ENCODE data around the gene FTSJ1. TPM values are rescaled to one million over a fixed set of nuclear protein-coding genes. Genes with fewer than 3 reads are reported as not detected.
"Not testable (repeated sequence)": the region's sequence is repeated elsewhere in the genome, so short reads cannot be mapped to it uniquely, and the experiment has no call there.

The FTSJ1 gene
- total RNA-seq, 1 donor from 2014 or later: 18.4 TPM

- DNase-seq: no peak
These were observed 21.9 kb downstream of the FTSJ1 start for GRCh38 chrX:48497871-48498270.

GRCh38 chrX:48498374-48498809 is 22.4 kb downstream of the FTSJ1 start:
- no peak for DNase-seq

GRCh38 chrX:48504261-48504660 is 28.3 kb downstream of the FTSJ1 start:
- DNase-seq: no peak

- DNase-seq: no peak
These were observed 29.5 kb downstream of the FTSJ1 start for GRCh38 chrX:48505481-48505880.

GRCh38 chrX:48507246-48507645 is 31.2 kb downstream of the FTSJ1 start:
- DNase-seq: no peak

DNA sequence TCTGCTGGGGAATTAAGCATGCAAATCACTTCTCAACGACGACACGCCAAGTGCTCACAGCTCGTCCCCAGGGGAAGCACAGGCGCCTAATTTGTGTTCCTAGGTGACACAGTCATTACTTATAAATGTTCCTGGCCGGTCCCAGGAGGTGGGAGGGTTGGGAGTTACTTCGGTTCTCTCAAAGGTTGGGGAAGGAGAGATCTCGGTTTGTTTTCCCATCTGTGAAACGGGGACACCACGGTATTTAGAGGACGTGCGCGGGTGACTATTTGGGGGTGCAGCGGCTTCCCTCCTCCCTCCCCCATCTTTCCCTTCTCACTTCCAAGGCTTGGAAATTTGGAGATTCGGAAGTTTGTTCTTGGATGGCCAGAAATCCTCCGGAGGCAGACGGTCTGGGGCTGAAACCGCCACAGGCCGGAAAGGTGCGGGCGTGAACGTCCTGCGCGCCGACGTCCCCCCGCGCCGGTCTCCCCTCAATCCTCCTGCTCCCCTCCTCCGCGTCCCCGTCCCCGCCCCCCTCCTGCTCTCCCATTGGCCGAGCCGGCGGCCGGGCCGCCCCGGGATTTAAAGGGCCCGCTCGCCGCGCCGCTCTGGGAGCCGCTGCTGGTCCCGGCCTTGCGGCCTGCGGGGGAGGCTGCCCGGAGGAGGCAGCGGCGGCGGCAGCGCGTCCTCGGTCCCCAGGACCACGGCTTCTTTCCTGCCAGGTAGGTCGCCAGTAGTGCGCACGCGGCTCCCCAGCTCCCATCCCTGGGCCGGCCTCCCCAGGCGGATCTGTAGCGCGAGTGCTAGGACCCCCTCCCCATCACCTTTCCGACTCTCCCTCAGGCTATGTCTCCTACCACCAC is 32.6 kb downstream of the FTSJ1 start, which contains the start of gene PORCN:
Gene PORCN, plus strand, starts transcription at position 593 of the 845 bp plus-strand sequence. CDS start 829 bp downstream, outside the sequence.
- DNase-seq: no peak

GRCh38 chrX:48509245-48509590 is 33.2 kb downstream of the FTSJ1 start:
- DNase-seq: no peak

- no peak for DNase-seq
These were observed 33.6 kb downstream of the FTSJ1 start for GRCh38 chrX:48509619-48510018.

DNA sequence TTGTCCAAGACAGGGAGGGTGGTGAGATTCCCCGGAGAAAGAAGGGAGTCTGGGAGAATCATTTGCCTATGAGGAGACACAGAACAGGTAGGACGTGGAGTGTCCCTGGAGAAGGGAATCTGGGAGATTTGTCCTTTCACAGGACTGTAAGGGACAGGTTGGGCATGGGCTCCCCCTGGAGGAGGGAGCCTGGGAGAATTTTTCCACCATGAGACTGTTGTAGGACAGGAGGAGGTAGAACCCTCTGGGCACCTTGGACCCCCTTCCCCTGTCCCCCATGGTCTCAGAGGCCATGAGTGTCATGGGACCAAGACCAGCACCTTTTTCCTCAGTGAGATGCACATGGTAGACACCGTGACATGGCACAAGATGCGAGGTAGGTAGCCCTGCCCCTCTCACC is 35.6 kb downstream of the FTSJ1 start:
- DNase-seq: no peak

DNA sequence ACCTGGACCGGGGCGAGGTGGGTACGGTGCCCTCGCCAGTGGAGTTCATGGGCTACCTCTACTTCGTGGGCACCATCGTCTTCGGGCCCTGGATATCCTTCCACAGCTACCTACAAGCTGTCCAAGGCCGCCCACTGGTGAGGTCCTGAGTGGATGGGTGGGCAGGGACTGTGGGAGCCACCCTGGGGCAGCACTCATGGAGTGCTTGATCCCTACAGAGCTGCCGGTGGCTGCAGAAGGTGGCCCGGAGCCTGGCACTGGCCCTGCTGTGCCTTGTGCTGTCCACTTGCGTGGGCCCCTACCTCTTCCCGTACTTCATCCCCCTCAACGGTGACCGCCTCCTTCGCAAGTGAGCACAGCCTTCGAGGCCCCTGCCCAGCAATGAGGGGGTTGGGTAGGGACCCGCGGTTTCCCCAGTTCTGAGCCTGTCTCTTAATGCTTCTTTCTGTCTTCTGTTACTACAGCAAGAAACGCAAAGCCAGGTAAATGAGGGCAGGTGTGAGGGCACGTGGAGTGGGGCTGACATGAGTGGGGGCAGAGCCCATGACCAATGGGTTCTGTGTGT is 36.5 kb downstream of the FTSJ1 start:
- DNase-seq: no peak

- no peak for DNase-seq
These were observed 37.7 kb downstream of the FTSJ1 start for GRCh38 chrX:48513670-48514069.

DNA sequence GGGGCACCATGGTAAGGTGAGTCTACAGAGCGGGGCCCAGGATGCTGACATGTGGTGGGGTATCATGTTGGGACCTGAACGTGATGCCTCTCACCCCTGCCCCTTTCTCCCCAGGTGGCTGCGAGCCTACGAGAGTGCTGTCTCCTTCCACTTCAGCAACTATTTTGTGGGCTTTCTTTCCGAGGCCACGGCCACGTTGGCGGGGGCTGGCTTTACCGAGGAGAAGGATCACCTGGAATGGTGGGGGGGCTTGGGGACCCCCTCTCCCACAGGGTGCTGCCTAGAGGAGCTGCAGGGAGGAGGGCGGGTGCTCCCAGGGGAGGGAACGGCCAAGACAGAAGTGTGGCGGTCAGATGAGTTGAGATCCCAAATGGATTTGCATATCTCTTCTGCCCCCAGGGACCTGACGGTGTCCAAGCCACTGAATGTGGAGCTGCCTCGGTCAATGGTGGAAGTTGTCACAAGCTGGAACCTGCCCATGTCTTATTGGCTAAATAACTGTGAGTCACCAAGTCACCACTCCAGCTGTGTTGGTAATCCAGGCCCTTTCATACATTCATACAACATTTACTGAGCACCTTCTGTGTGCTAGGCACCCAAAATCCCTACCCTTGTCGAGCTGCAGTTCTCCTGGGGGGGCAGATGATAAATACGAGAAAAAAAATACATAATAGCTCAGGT is 38.3 kb downstream of the FTSJ1 start:
- DNase-seq: no peak

DNA sequence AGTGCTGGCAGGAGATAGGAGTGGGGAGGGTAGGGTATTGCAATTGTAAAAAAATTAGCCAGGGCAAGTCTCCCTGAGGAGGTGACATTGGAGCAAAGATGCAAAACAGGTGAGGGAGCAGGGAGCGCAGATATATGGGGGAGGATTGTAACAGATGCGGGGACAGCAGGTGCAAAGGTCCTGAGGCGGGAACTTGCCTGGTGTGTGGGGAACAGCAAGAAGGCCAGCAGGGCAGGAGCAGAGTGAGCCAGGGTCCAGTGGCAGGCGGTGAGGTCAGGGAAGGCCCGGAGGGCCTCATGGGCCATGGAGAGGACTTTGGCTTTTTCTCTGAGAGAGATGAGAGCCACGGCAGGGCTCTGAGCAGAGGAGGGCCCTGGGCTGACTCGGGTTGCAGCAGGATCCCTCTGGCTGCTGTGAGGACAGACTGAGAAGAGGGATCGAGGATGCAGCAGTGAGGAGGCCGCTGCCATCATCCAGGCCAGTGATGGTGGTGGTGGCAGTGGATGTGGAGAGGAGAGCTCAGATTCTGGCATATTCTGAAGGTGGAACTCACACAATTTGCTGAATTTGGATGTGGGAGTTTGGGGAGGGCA is 39.0 kb downstream of the FTSJ1 start:
- DNase-seq: no peak

DNA sequence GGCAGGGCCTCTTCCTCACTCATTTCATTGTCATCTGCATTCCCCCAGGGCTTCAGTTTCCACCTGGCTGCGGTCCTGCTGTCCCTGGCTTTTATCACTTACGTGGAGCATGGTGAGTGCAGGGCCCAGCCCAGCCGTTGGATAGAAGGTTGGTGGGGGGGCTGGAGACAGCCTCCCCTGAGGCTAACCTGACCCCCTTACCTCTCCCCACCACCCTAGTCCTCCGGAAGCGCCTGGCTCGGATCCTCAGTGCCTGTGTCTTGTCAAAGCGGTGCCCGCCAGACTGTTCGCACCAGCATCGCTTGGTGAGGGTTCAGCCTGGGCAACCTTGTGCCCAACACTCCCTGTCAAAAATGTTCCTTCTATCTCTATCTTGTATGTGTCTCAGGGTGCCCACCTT is 39.8 kb downstream of the FTSJ1 start:
- DNase-seq: no peak

GRCh38 chrX:48516285-48516684 is 40.3 kb downstream of the FTSJ1 start:
- no peak for DNase-seq

DNA sequence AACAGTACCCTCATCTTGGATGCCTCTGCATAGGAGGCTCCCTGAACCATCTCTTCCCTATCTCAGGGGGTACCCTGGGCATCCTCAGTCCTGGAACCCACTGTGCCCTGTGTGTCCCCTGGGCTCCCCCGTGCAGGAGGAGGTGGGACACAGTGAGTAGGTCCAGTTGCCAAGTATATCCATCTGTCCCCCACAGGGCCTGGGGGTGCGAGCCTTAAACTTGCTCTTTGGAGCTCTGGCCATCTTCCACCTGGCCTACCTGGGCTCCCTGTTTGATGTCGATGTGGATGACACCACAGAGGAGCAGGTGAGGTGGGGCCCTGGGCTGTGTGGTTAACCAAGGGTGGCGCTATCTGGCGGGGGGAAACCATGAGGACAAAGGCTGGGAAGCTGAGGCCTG is 41.0 kb downstream of the FTSJ1 start:
- no peak for DNase-seq

- DNase-seq: not testable (repeated sequence)
These were observed 43.5 kb downstream of the FTSJ1 start for GRCh38 chrX:48519481-48519880.

DNA sequence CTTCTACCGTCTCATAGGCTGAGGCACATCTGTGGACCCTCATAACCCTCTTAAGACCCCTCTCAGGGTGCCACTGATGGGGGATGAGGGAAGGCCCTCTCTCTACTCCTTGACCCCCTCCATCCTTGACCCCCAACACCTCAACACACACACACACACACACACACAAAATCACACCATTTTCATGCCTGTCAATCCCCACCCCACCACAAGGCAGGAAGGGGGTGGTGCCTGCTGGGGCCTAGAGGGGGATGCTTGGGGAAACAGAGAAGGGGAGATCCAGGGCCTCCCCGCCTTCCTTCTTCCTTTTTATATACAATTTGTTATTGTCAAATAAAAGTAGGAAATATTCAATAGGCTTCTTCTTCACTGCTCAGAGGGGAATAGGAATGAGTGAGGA is 44.5 kb downstream of the FTSJ1 start:
- no peak for DNase-seq

GRCh38 chrX:48520976-48521352 is 45.0 kb downstream of the FTSJ1 start:
- no peak for DNase-seq

GRCh38 chrX:48521353-48522243 is 45.6 kb downstream of the FTSJ1 start, which contains the start of gene EBP:
EBP (plus strand) TSS chrX:48521808; CDS start chrX:48523772, 1,964 bp downstream.
- DNase-seq: peak; percentile 60

GRCh38 chrX:48522291-48522690 is 46.3 kb downstream of the FTSJ1 start:
- no peak for DNase-seq

- DNase-seq: no peak
These were observed 47.7 kb downstream of the FTSJ1 start for GRCh38 chrX:48523682-48524081.
